H1 (cell line): Measurements from ENCODE around the gene CPNE8. TPM values are rescaled to one million over a fixed set of nuclear protein-coding genes. Genes with fewer than 3 reads are reported as not detected.

ENCODE experiments used
- CTCF ChIA-PET: fragments of 300-600 bp; sonication (Branson Sonifier 250); formaldehyde crosslinking; loops from one replicate; lab custom pipeline; 2021; ENCODE audit not compliant: partially characterized antibody; lab: Charles Lee
- POLR2A ChIA-PET: fragments of 300-600 bp; sonication (Branson Sonifier 250); formaldehyde crosslinking; loops from one replicate; lab custom pipeline; 2021; ENCODE audit warnings: inconsistent platforms; ENCODE audit not compliant: partially characterized antibody; lab: Charles Lee
- DNase-seq, 2 experiments: peaks; one replicate each; pipeline versions ENCODE4 v3.0.0 to v3.0.0-alpha.2; 2010 to 2022; ENCODE audit warnings: low spot score in 2 of 2, low read depth in 1 of 2, mixed read lengths in 1 of 2
- FAIRE-seq: peaks from 2 replicates; lab custom pipeline; 2011; peaks lifted over from hg19 to GRCh38; lab: Jason Lieb, UNC
- H2AFZ ChIP-seq: 2 replicates; pipeline ENCODE4 v1.8.1; 2012; ENCODE audit warnings: low read length, inconsistent platforms
- H2AK5ac ChIP-seq: 2 replicates; pipeline ENCODE4 v1.6.1; 2013; ENCODE audit warnings: low read depth, low read length
- H2BK120ac ChIP-seq: replicated peaks from 2 replicates; pipeline ENCODE3; 2013; ENCODE audit warnings: low read depth, low read length, inconsistent platforms
- H2BK12ac ChIP-seq: 2 replicates; pipeline ENCODE4 v1.6.1; 2013; ENCODE audit warnings: low read depth, low read length
- H2BK15ac ChIP-seq: 2 replicates; pipeline ENCODE4 v1.6.1; 2013; ENCODE audit warnings: low read length
- H2BK20ac ChIP-seq: 2 replicates; pipeline ENCODE4 v1.6.1; 2013; ENCODE audit warnings: low read length
- H2BK5ac ChIP-seq: 2 replicates; pipeline ENCODE4 v1.6.1; 2013; ENCODE audit warnings: low read depth, low read length
- H3K14ac ChIP-seq: 2 replicates; pipeline ENCODE4 v1.6.1; 2013; ENCODE audit warnings: inconsistent platforms; ENCODE audit not compliant: insufficient read length
- H3K18ac ChIP-seq: 2 replicates; pipeline ENCODE4 v1.6.1; 2013; ENCODE audit warnings: low read length; ENCODE audit errors: extremely low read depth
- H3K23ac ChIP-seq: 2 replicates; pipeline ENCODE4 v1.6.1; 2013; ENCODE audit warnings: inconsistent platforms; ENCODE audit not compliant: insufficient read length
- H3K23me2 ChIP-seq: 2 replicates; pipeline ENCODE4 v1.6.1; 2013; ENCODE audit warnings: low read depth, low read length
- H3K27ac ChIP-seq: 2 replicates; pipeline ENCODE4 v1.6.1; 2011; ENCODE audit warnings: low read depth, low read length, inconsistent platforms
- H3K27me3 ChIP-seq, 4 experiments: replicated peaks in 1 of 4; 1 replicate in 1 of 4; 2 replicates in 3 of 4; pipeline versions ENCODE4 v1.6.1 to v1.8.1; 2011 to 2013; ENCODE audit warnings: low read length in 3 of 4, mild to moderate bottlenecking in 3 of 4, inconsistent platforms in 2 of 4, mixed read lengths in 2 of 4, moderate library complexity in 1 of 4; ENCODE audit not compliant: control insufficient read depth in 3 of 4, insufficient read depth in 3 of 4; ENCODE audit errors: extremely low read depth in 1 of 4
- H3K36me3 ChIP-seq, 4 experiments: 2 replicates each; pipeline versions ENCODE4 v1.6.1 to v1.8.1; 2011 to 2013; ENCODE audit warnings: mild to moderate bottlenecking in 4 of 4, low read length in 3 of 4, moderate library complexity in 2 of 4, control low read depth in 1 of 4, inconsistent platforms in 1 of 4; ENCODE audit not compliant: insufficient read depth in 4 of 4, control insufficient read depth in 2 of 4
- H3K4ac ChIP-seq: replicated peaks from 2 replicates; pipeline ENCODE3; 2013; ENCODE audit warnings: low read length, low read depth, mixed read lengths, inconsistent platforms; ENCODE audit not compliant: insufficient read length
- H3K4me1 ChIP-seq, 4 experiments: replicated peaks in 1 of 4; 1 replicate in 1 of 4; 2 replicates in 3 of 4; pipeline versions ENCODE4 v1.6.1 to v1.8.1; 2011 to 2013; ENCODE audit warnings: low read length in 3 of 4, inconsistent platforms in 2 of 4, mixed read lengths in 1 of 4; ENCODE audit not compliant: insufficient read depth in 4 of 4, control insufficient read depth in 3 of 4
- H3K4me2 ChIP-seq, 2 experiments: 2 replicates each; pipeline versions ENCODE4 v1.6.1 to v1.8.1; 2011 to 2013; ENCODE audit warnings: low read depth in 2 of 2, low read length in 2 of 2, control low read depth in 1 of 2, inconsistent platforms in 1 of 2, mild to moderate bottlenecking in 1 of 2; ENCODE audit not compliant: insufficient read depth in 1 of 2
- H3K4me3 ChIP-seq, 4 experiments: fragments of 200-600, 300-600 bp in 1 of 4; sonication (generic), shearing (Covaris generic), sonication (Bioruptor Twin) in 1 of 4; 2 replicates each; pipeline versions ENCODE4 v1.5.1 to v1.8.1; 2011 to 2016; ENCODE audit warnings: low read length in 4 of 4, low read depth in 3 of 4, control low read depth in 2 of 4, inconsistent platforms in 2 of 4, mild to moderate bottlenecking in 2 of 4, mixed read lengths in 1 of 4, moderate library complexity in 1 of 4; ENCODE audit not compliant: insufficient read depth in 2 of 4; ENCODE audit errors: extremely low read depth in 1 of 4
- H3K56ac ChIP-seq: replicated peaks from 2 replicates; pipeline ENCODE3; 2013; ENCODE audit warnings: low read depth, mild to moderate bottlenecking, mixed read lengths, low read length, inconsistent platforms; ENCODE audit not compliant: insufficient read length
- H3K79me1 ChIP-seq: 2 replicates; pipeline ENCODE4 v1.6.1; 2013; ENCODE audit warnings: low read depth, low read length, control low read depth
- H3K79me2 ChIP-seq, 2 experiments: 2 replicates each; pipeline versions ENCODE4 v1.6.1 to v1.8.1; 2012 to 2013; ENCODE audit warnings: low read length in 2 of 2, mild to moderate bottlenecking in 2 of 2, inconsistent platforms in 1 of 2; ENCODE audit not compliant: insufficient read depth in 2 of 2, control insufficient read depth in 1 of 2
- H3K9ac ChIP-seq, 4 experiments: replicated peaks in 1 of 4; 1 replicate in 1 of 4; 2 replicates in 3 of 4; pipeline versions ENCODE4 v1.6.1 to v1.8.1; 2011 to 2013; ENCODE audit warnings: low read depth in 3 of 4, low read length in 3 of 4, control low read depth in 2 of 4, mild to moderate bottlenecking in 2 of 4, moderate library complexity in 2 of 4, inconsistent platforms in 1 of 4; ENCODE audit errors: extremely low read depth in 1 of 4
- H3K9me3 ChIP-seq, 2 experiments: 2 replicates each; pipeline versions ENCODE4 v1.6.1 to v1.8.1; 2012 to 2013; ENCODE audit warnings: mild to moderate bottlenecking in 2 of 2, moderate library complexity in 2 of 2, control low read depth in 1 of 2, inconsistent platforms in 1 of 2, low read depth in 1 of 2, low read length in 1 of 2, mixed read lengths in 1 of 2; ENCODE audit not compliant: insufficient read depth in 2 of 2
- H4K20me1 ChIP-seq, 2 experiments: replicated peaks in 1 of 2; 2 replicates each; pipeline versions ENCODE3 to v1.8.1; 2011 to 2013; ENCODE audit warnings: inconsistent platforms in 2 of 2, low read length in 2 of 2, mild to moderate bottlenecking in 1 of 2; ENCODE audit not compliant: insufficient read depth in 2 of 2, control insufficient read depth in 1 of 2
- H4K5ac ChIP-seq: 2 replicates; pipeline ENCODE4 v1.6.1; 2013; ENCODE audit warnings: low read length, low read depth, mixed read lengths, inconsistent platforms; ENCODE audit not compliant: insufficient read length
- H4K8ac ChIP-seq: 2 replicates; pipeline ENCODE4 v1.8.0; 2013; ENCODE audit warnings: mild to moderate bottlenecking, moderate library complexity, low read length, inconsistent platforms; ENCODE audit not compliant: insufficient read depth; ENCODE audit errors: extremely low read depth
- H4K91ac ChIP-seq: replicated peaks from 2 replicates; pipeline ENCODE3; 2013; ENCODE audit warnings: low read length, mixed read lengths, inconsistent platforms; ENCODE audit not compliant: insufficient read length
- CBX8 ChIP-seq: fragments of 300-800, 300-1000 bp; sonication (generic); IDR thresholded peaks from 2 replicates; pipeline ENCODE4 v1.7.1; 2016; ENCODE audit warnings: low read depth, low read length, borderline replicate concordance
- JUN ChIP-seq: IDR thresholded peaks from 2 replicates; pipeline ENCODE4 v1.6.1; 2011; ENCODE audit warnings: low read depth, mild to moderate bottlenecking, improper control_type of control experiment, low read length
- KDM5A ChIP-seq: fragments of 200-600 bp; IDR thresholded peaks from 2 replicates; pipeline ENCODE4 v1.7.1; 2012; ENCODE audit warnings: mild to moderate bottlenecking, low read length, inconsistent platforms, mixed read lengths
- RBBP5 ChIP-seq: IDR thresholded peaks from 2 replicates; pipeline ENCODE4 v1.7.1; 2012; ENCODE audit warnings: low read depth, mild to moderate bottlenecking, inconsistent platforms, low read length, moderate library complexity, borderline replicate concordance
- RFX5 ChIP-seq: IDR thresholded peaks from 2 replicates; pipeline ENCODE4 v1.6.1; 2011; ENCODE audit warnings: low read depth, low read length, improper control_type of control experiment, borderline replicate concordance
- SIX5 ChIP-seq: IDR thresholded peaks from 2 replicates; pipeline ENCODE4 v1.6.1; 2011; ENCODE audit warnings: mild to moderate bottlenecking, low read depth, low read length
- SP1 ChIP-seq: IDR thresholded peaks from 2 replicates; pipeline ENCODE4 v1.6.1; 2011; ENCODE audit warnings: low read depth, low read length
- SP2 ChIP-seq: IDR thresholded peaks from 2 replicates; pipeline ENCODE4 v1.6.1; 2012; ENCODE audit warnings: mild to moderate bottlenecking, low read length, inconsistent platforms
- SP4 ChIP-seq: IDR thresholded peaks from 2 replicates; pipeline ENCODE4 v1.6.1; 2012; ENCODE audit warnings: low read length, inconsistent platforms
- TBP ChIP-seq: IDR thresholded peaks from 2 replicates; pipeline ENCODE4 v1.6.1; 2011; ENCODE audit warnings: low read depth, low read length, improper control_type of control experiment
- YY1 ChIP-seq: IDR thresholded peaks from 2 replicates; pipeline ENCODE4 v1.6.1; 2011; ENCODE audit warnings: low read depth, mild to moderate bottlenecking, low read length
- WGBS, 2 experiments: shearing (Covaris generic) in 1 of 2; methylation state at CpG; one replicate each; pipeline versions ENCODE4 v1.1.6 to v1.1.7; 2013 to 2015; ENCODE audit warnings: low lambda C conversion rate in 2 of 2, mixed read lengths in 2 of 2, inconsistent platforms in 1 of 2, low coverage in 1 of 2, missing lambda C conversion rate in 1 of 2; ENCODE audit not compliant: insufficient replicate concordance in 2 of 2, insufficient coverage in 1 of 2, insufficient read length in 1 of 2; ENCODE audit errors: extremely low coverage in 1 of 2, missing lambda C conversion rate in 1 of 2; 5-methylcytosine and 5-hydroxymethylcytosine counted together
- polyA plus RNA-seq, 7 experiments: library from polyadenylated mRNA; depleted of rRNA in 3 of 7; stranded (reverse) in 5 of 7; unstranded in 2 of 7; fragments of >200 nt in 5 of 7; fragments of 200-250 nt in 2 of 7; gene quantifications; 1 replicate in 5 of 7; 2 replicates in 1 of 7; 4 replicates in 1 of 7; pipeline versions ENCODE4 v1.2.1 to v1.2.3, GENCODE V29; 2011 to 2013; ENCODE audit warnings: missing spikeins in 2 of 7, mixed read lengths in 2 of 7
- total RNA-seq: library from RNA; stranded (reverse); fragmentation: NEBNext Ultra II Directional; extraction: Animal tissue kit (Norgen Biotek cat#: 25700); gene quantifications from 2 replicates; pipeline ENCODE4 v1.2.1, GENCODE V29; 2021

CPNE8 gene
- total and polyA plus RNA-seq, 2 of the 8 experiments (the other 6 are each of a cell fraction or from before 2014, with no cell fraction given), result 2.5 to 6.8 TPM

DNA sequence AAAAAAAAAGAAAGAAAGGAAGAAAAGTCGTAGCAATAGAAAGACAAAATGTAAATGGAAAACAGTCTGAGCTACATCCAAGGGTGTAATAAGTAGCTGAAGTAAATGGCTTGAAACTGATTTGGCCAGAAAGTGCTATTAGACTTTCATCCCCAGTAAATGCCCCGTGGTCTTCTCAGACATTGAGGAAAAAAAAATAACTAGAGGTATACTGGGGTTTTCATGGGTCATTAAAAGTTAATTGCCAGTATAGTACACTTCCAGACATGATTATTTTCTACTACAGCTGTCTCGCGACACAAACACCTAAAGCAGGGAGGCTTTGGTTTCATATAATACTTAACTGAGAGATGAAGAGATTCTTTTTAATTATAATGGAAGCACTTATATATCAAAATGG lies 271.9 kb downstream of the CPNE8 start:
- 86% methylated on average over 4 of the region's 4 CpGs; no CpG with 5 or more reads in 1 of the 2 experiments for WGBS, 2 experiments
- Histone ChIP-seq H3K4me3 (no peak overlapping the region), H2AK5ac (no peak overlapping the region), H3K18ac (no peak overlapping the region), H3K79me1 (no peaks in the 10 kb centered on the region), H3K9me3 (no peaks in the 10 kb centered on the region), H3K14ac (no peak overlapping the region), H4K20me1 (no peaks in the 10 kb centered on the region)
- POLR2A ChIA-PET, result no interaction called here
- no peak for TF ChIP-seq SP2
- TF ChIP-seq CBX8, result no peak
- TF ChIP-seq SP1, result no peak
- TF ChIP-seq RBBP5, result no peak
- no peak for TF ChIP-seq YY1
- no peak for TF ChIP-seq SP4
- no peak for TF ChIP-seq SIX5
- TF ChIP-seq JUN, result no peak
- no peak for TF ChIP-seq RFX5
- no peak for TF ChIP-seq TBP
- no peak for TF ChIP-seq KDM5A
- TF ChIP-seq, all 59 proteins: peak for 0
- CTCF ChIA-PET, result no interaction called here
- no peak overlapping the region for H3K56ac ChIP-seq
- no peak overlapping the region for H4K5ac ChIP-seq
- no peak overlapping the region for H4K91ac ChIP-seq
- H2BK5ac ChIP-seq, result no peak overlapping the region
- H2AFZ ChIP-seq, result no peak overlapping the region
- no peaks in the 10 kb centered on the region for H3K79me2 ChIP-seq
- H3K23ac ChIP-seq, result no peak overlapping the region
- no peak overlapping the region for H3K4ac ChIP-seq
- H3K9ac ChIP-seq, result no peak overlapping the region
- H3K27me3 ChIP-seq, result no peaks in the 10 kb centered on the region
- H3K23me2 ChIP-seq, result no peaks in the 10 kb centered on the region; the same call in 1 of the 2 replicates
- H4K8ac ChIP-seq, result no peak overlapping the region
- H2BK120ac ChIP-seq, result no peak overlapping the region
- H2BK12ac ChIP-seq, result no peak overlapping the region
- no peak overlapping the region for H3K4me2 ChIP-seq
- H2BK20ac ChIP-seq, result no peak overlapping the region
- DNase-seq (no peak), FAIRE-seq (no peak)
- H3K27ac ChIP-seq, result no peak overlapping the region
- no peak overlapping the region for H2BK15ac ChIP-seq
- no peaks in the 10 kb centered on the region for H3K36me3 ChIP-seq
- no peaks in the 10 kb centered on the region for H3K4me1 ChIP-seq
